Large intestine (tissue), 3 donors: ENCODE data around the gene DUT. TPM values are rescaled to one million over a fixed set of nuclear protein-coding genes. Genes with fewer than 3 reads are reported as not detected.

Experiments used
- DNase-seq, 2 donors: peaks; one replicate each; pipeline versions ENCODE4 v3.0.0 to v3.0.0-alpha.2; 2013
- H3K27ac ChIP-seq: one replicate; pipeline ENCODE4 v1.5.1; 2013; ENCODE audit warnings: low read length
- H3K27me3 ChIP-seq: 2 replicates; pipeline ENCODE4 v1.6.1; 2013; ENCODE audit warnings: low read length; ENCODE audit not compliant: control insufficient read depth, insufficient read depth
- H3K36me3 ChIP-seq: 2 replicates; pipeline ENCODE4 v1.6.1; 2013; ENCODE audit warnings: low read length; ENCODE audit not compliant: control insufficient read depth, insufficient read depth
- H3K4me1 ChIP-seq: one replicate; pipeline ENCODE4 v1.6.1; 2013; ENCODE audit warnings: low read length; ENCODE audit not compliant: control insufficient read depth, insufficient read depth
- H3K4me3 ChIP-seq: one replicate; pipeline ENCODE4 v1.5.1; 2013; ENCODE audit warnings: low read length
- H3K9me3 ChIP-seq: one replicate; pipeline ENCODE4 v1.6.1; 2013; ENCODE audit warnings: mild to moderate bottlenecking, low read depth, low read length, moderate library complexity; ENCODE audit not compliant: control insufficient read depth
- WGBS: methylation state at CpG from one replicate; pipeline ENCODE4 v1.1.5; 2013; ENCODE audit warnings: low lambda C conversion rate; ENCODE audit not compliant: insufficient coverage; 5-methylcytosine and 5-hydroxymethylcytosine counted together
- polyA plus RNA-seq: library from polyadenylated mRNA; unstranded; fragments of 120-200 nt; gene quantifications from one replicate; pipeline ENCODE4 v1.2.1, GENCODE V29; 2013

DUT gene
- polyA plus RNA-seq, 1 donor, result 112 TPM

DNA sequence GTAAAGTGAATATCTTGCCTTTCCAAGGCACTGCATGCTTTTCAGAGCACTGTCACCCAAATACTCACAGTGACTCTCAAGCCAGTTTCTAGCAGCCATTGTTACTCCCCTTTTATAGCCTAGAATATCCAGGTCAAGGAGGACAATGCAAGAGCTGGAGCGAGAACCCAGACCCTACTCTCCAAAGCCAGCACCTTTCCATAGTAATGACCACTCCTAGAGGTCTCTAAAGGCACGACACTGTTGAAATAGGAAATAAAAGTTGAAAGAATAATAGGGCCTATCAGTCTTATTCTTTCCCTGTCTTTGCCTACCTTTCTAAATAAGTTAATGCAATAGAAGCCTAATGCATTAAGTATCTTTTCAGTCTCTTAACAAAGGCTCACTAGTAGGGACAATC, 33.6 kb upstream of the DUT start:
- H3K36me3 ChIP-seq, result no peaks in the 10 kb centered on the region
- H3K4me1 ChIP-seq, result no peaks in the 10 kb centered on the region
- no peak overlapping the region for H3K27ac ChIP-seq
- H3K9me3 ChIP-seq, result no peaks in the 10 kb centered on the region
- DNase-seq, result no peak
- WGBS, result no CpG with 5 or more reads among the region's 2 CpGs
- no peaks in the 10 kb centered on the region for H3K27me3 ChIP-seq
- no peak overlapping the region for H3K4me3 ChIP-seq

DNA sequence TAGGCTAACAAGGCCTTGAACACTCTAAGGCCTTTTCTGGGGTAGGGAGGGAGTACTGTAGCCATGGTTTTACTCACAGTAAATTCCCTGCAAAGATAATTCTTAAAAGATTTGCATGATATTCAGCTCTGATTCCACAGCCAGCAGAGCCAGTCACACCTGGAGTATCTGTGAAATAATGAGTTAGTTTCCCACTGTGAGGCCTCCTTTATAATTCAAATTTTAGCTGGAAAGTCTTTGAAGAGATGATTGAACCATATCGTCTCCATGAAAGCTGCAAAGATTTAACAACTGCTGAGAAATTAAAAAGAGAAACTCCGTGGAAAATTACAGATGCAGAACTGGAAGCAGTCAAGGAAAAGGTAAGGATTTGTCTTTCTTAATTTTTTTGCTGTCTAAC, 32.3 kb upstream of the DUT start:
- no peak for DNase-seq
- H3K36me3 ChIP-seq, result no peaks in the 10 kb centered on the region
- no peaks in the 10 kb centered on the region for H3K9me3 ChIP-seq
- 44% methylated on average over 2 of the region's 2 CpGs for WGBS
- no peaks in the 10 kb centered on the region for H3K27me3 ChIP-seq
- no peak overlapping the region for H3K4me3 ChIP-seq
- no peak overlapping the region for H3K27ac ChIP-seq
- H3K4me1 ChIP-seq, result no peaks in the 10 kb centered on the region

DNA sequence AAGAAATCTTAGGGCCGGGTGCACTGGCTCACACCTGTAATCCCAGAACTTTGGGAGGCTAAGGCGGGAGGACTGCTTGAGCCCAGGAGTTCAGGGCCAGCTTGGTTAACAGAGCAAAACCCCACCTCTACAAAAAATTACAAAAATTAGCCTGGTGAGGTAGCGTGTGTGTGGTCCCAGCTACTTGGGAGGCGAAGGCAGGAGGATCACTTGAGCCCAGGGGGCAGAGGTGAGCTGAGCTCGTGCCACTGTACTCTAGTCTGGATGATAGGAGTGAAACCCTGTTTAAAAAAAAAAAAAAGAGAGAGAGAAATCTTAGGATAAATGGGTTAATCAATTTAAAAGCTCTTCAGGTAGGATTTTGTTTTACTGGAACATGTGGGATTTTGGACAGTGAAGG, 31.2 kb upstream of the DUT start:
- DNase-seq, result no peak
- no peak overlapping the region for H3K27ac ChIP-seq
- no peaks in the 10 kb centered on the region for H3K27me3 ChIP-seq
- WGBS, result 83% methylated on average over 1 of the region's 5 CpGs
- H3K36me3 ChIP-seq, result no peaks in the 10 kb centered on the region
- H3K4me1 ChIP-seq, result no peaks in the 10 kb centered on the region
- H3K9me3 ChIP-seq, result no peaks in the 10 kb centered on the region
- H3K4me3 ChIP-seq, result no peak overlapping the region

DNA sequence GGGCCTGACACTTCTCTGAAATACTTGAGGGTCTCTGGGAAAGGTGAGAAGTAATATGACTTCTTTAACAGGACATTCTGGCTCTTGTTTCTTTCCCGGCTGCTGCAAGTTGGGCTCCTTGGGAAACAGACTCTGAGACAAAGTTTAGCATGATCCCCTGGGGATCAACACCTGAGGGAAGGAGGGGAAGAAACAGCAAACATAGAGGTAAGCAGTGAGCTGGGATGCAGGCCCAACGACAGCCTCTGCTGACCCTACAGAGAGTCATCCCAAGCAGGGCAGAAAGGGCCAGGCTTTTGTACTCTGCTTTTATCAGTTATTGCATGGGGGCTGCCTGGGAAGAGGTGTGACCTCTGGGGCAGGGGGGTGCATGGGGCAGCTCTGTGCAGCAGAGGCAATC, 26.8 kb upstream of the DUT start:
- Histone ChIP-seq H3K4me3 (no peak overlapping the region), H3K4me1 (no peaks in the 10 kb centered on the region), H3K27me3 (no peaks in the 10 kb centered on the region), H3K36me3 (no peaks in the 10 kb centered on the region), H3K27ac (no peak overlapping the region), H3K9me3 (no peaks in the 10 kb centered on the region)
- no CpG with 5 or more reads among the region's 2 CpGs for WGBS
- no peak for DNase-seq

DNA sequence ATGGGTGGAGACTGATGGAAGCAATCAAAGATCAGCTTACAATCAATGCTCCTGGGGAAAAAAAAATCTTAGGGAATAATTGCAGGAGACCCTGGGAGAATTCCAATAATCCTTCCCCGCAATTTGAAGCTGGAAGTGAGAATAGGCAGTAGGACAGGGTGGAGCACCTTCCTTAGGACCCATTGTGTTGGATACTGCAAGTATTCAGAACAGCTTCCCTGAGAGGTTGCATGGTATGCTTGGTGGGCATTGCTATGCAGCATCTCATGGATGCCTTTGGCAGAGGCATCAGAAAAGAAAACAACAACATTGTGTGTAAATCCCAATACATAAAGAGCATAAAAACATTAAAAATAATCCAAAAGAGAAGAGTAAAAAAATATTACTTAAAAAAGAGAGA, 24.6 kb upstream of the DUT start:
- WGBS, result no CpG with 5 or more reads among the region's 1 CpG
- no peak overlapping the region for H3K4me3 ChIP-seq
- DNase-seq, result no peak
- no peaks in the 10 kb centered on the region for H3K36me3 ChIP-seq
- no peaks in the 10 kb centered on the region for H3K27me3 ChIP-seq
- no peak overlapping the region for H3K27ac ChIP-seq
- no peaks in the 10 kb centered on the region for H3K4me1 ChIP-seq
- H3K9me3 ChIP-seq, result no peaks in the 10 kb centered on the region

DNA sequence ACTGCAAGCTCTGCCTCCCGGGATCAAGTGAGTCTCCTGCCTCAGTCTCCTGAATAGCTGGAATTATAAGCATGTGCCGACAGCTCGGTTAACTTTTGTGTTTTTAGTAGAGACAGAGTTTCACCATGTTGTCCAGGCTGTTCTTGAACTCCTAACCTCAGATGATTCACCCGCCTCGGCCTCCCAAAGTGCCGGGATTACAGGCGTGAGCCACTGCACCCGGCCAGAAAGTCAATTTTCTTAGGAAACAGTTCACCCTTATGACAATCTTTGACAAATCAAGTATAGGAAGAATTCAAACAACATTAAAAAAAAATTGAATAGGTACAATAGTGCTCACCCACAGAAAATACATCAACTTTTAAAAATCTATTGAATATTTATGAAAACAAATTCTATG, 23.6 kb upstream of the DUT start:
- no CpG with 5 or more reads among the region's 8 CpGs for WGBS
- Histone ChIP-seq H3K4me3 (no peak overlapping the region), H3K27me3 (no peaks in the 10 kb centered on the region), H3K36me3 (no peaks in the 10 kb centered on the region), H3K9me3 (no peaks in the 10 kb centered on the region), H3K27ac (no peak overlapping the region), H3K4me1 (no peaks in the 10 kb centered on the region)
- no peak for DNase-seq

DNA sequence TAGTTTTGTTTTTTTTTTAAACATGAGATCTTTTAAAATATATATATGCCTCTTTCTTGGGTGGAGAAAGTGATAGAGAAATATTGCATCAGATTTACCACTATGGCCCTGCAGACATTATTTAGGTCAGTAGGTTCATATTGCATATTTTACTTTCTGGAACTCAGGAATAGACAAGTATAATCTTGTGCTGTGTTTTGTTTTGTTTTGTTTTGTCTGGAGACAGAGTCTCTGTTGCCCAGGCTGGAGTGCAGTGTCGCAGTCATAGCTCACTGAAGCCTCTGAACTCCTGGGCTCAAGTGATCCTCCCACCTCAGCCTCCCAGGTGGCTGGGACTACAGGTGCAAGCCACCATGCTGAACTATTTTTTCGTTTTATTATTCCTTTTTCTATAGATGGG, 21.5 kb upstream of the DUT start:
- no peak overlapping the region for H3K4me3 ChIP-seq
- no peaks in the 10 kb centered on the region for H3K4me1 ChIP-seq
- H3K27me3 ChIP-seq, result no peaks in the 10 kb centered on the region
- H3K36me3 ChIP-seq, result no peaks in the 10 kb centered on the region
- WGBS, result 80% methylated on average over 1 of the region's 2 CpGs
- no peak for DNase-seq
- H3K9me3 ChIP-seq, result no peaks in the 10 kb centered on the region
- no peak overlapping the region for H3K27ac ChIP-seq

DNA sequence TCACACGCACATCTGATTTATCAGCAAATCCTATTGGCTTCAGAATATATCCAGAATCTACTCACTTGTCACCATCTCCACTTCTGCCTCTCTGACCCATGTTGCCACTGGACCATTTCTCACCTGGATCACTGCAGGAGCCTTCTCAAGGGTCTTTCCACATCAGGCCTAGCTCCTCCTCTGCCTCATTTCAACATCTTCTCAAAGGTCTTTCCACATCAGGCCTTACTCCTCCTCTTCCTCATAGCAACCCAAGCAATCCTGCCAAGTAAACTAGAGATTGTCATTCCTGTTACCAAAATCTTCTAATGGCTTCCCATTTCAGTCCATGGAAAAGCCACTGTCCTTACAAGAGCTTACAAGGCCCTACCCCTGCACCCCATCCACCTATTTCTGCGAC, 18.0 kb upstream of the DUT start:
- no peak for DNase-seq
- Histone ChIP-seq H3K4me3 (no peak overlapping the region), H3K27ac (no peak overlapping the region), H3K9me3 (no peaks in the 10 kb centered on the region), H3K4me1 (no peaks in the 10 kb centered on the region), H3K36me3 (no peaks in the 10 kb centered on the region), H3K27me3 (peaks cover 4% of the 10 kb centered on the region)
- WGBS, result 100% methylated on average over 1 of the region's 2 CpGs

DNA sequence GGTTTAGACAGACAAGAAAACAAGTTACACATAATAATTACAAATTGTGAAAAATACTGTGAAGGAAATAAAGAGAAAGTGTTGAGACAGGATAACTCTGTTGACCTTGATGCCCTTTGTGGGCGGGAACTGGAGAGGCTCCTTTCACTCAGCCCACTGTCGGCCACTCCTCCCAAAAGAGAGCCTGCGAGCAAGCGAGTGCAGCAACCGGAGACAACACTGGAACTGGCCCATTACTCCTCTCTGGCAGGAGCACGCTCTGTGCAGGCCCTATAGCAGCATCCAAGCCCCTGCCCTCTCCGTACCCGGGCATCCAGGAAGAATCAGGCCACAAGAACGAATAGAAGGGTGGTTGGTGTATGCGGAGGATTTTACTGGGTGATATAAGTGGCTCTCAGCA, 16.2 kb upstream of the DUT start:
- no peaks in the 10 kb centered on the region for H3K36me3 ChIP-seq
- no CpG with 5 or more reads among the region's 10 CpGs for WGBS
- peaks cover 4% of the 10 kb centered on the region for H3K27me3 ChIP-seq
- no peak overlapping the region for H3K4me3 ChIP-seq
- H3K27ac ChIP-seq, result no peak overlapping the region
- DNase-seq, result no peak
- no peaks in the 10 kb centered on the region for H3K9me3 ChIP-seq
- no peaks in the 10 kb centered on the region for H3K4me1 ChIP-seq

DNA sequence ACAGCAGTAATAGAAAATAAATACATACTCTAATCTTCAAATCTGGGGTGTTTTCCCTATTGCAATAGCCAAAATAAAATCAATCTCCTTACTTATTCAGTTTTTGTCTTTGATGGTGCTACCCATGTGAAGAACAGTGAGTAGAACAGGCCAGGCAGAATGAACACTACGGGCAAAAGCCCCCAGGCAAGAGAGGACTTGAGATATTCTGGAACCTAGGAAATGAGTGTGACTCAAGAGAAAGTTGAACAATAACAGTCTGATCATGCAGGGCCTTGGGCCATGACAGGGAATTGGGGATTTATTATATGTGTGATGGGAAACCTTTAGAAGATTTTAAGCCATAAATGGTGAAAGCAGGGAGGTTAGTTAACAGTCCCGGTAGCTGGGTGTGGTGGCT, 14.0 kb upstream of the DUT start:
- WGBS, result no CpG with 5 or more reads among the region's 2 CpGs

DNA sequence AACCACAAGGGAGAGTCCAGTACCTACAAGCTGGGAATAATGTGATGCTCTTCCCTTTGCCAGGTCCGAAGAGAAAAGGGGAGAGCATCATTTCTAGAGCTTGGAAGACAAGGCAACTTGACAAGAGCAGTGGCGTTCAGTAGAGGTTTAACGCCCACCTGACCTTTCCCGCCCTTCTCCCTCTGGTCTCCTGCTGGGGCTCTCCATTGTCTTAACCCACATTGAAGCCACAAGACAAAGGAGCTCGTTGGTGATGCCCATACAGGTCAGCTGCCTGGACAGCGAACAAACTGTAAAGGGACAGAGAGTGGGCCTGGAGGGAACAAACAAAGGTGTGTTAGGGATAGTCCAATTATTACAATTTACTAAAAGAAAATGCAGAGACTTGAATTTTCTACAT, 13.1 kb upstream of the DUT start:
- H3K4me1 ChIP-seq, result no peaks in the 10 kb centered on the region
- H3K27ac ChIP-seq, result no peak overlapping the region
- H3K9me3 ChIP-seq, result no peaks in the 10 kb centered on the region
- 40% methylated on average over 1 of the region's 6 CpGs for WGBS
- H3K4me3 ChIP-seq, result no peak overlapping the region
- peaks cover 4% of the 10 kb centered on the region for H3K27me3 ChIP-seq
- no peak for DNase-seq
- no peaks in the 10 kb centered on the region for H3K36me3 ChIP-seq

More for the DNA sequence above, 14.0 kb upstream of the DUT start:
- H3K36me3 ChIP-seq, result no peaks in the 10 kb centered on the region
- no peaks in the 10 kb centered on the region for H3K4me1 ChIP-seq
- no peaks in the 10 kb centered on the region for H3K9me3 ChIP-seq
- no peak for DNase-seq
- H3K27me3 ChIP-seq, result peaks cover 4% of the 10 kb centered on the region
- no peak overlapping the region for H3K27ac ChIP-seq
- no peak overlapping the region for H3K4me3 ChIP-seq
